Measurements from ENCODE around the gene TXN2.

GRCh38 chr22:36528341-36528740 is 46.9 kb upstream of the TXN2 start:
- TF ChIP-seq CTCF (IDR thresholded peaks at IDR 0.05) = no peak
- no peak for TF ChIP-seq POLR2A (IDR thresholded peaks at IDR 0.05)

Measured in Peyer's patch (tissue), 4 donors.